ENCODE data around the gene COL9A3.

DNA sequence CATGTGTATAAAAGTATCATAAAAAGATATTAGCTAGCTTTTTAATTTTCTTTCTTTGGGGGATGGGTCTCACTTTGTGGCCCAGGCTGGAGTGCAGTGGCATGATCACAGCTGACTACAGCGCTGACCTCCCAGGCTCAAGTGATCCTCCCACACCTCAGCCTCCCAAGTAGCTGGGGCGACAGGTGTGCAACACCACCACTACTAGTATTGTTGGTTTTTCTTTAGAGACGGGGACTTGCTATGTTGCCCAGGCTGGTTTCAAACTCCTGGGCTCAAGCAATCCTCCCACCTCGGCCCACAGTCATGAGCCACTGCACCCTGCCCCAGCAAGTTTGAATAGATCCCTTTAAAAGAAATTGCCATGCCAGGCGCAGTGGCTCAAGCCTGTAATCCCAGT, 38.3 kb downstream of the COL9A3 start:
- TF ChIP-seq CBX8 (IDR thresholded peaks at IDR 0.05) (no peak), CTCF (IDR thresholded peaks at IDR 0.05) (no peak), HDAC2 (IDR thresholded peaks at IDR 0.05) (no peak), MAFK (IDR thresholded peaks at IDR 0.05; ENCODE audit: partially characterized antibody) (no peak), RAD21 (conservative IDR thresholded peaks at IDR 0.05 in 1 of 2, IDR thresholded peaks at IDR 0.05 in 1 of 2) (no peak), CHD4 (IDR thresholded peaks at IDR 0.05; ENCODE audit: borderline replicate concordance) (no peak), EP300 (IDR thresholded peaks at IDR 0.05) (no peak), POLR2A (IDR thresholded peaks at IDR 0.05; ENCODE audit: low read length) (no peak), JUNB (IDR thresholded peaks at IDR 0.05) (no peak), CEBPB (IDR thresholded peaks at IDR 0.05) (no peak), POLR2AphosphoS2 (conservative IDR thresholded peaks at IDR 0.05; ENCODE audit: low read length) (no peak)
- TF ChIP-seq, protein P1, sequence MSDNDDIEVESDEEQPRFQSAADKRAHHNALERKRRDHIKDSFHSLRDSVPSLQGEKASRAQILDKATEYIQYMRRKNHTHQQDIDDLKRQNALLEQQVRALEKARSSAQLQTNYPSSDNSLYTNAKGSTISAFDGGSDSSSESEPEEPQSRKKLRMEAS (IDR thresholded peaks at IDR 0.05): no peak

Measured in A549 (cell line).